Hematopoietic multipotent progenitor cell (in vitro differentiated cells): Measurements from ENCODE around the gene PPP6R3. TPM values are rescaled to one million over a fixed set of nuclear protein-coding genes. Genes with fewer than 3 reads are reported as not detected.
A peak's percentile ranks its signal among the peaks of the same experiment; 100 is the strongest.
"Not testable (repeated sequence)": the region's sequence is repeated elsewhere in the genome, so short reads cannot be mapped to it uniquely, and the experiment has no call there.

Experiments
- DNase-seq, 3 donors: peaks; one replicate each; pipeline ENCODE4 v3.0.0-alpha.2; 2011 to 2015; ENCODE audit warnings: low read depth in 2 of 3, low spot score in 2 of 3
- total RNA-seq: library from RNA; depleted of rRNA; stranded (reverse); fragments of >200 nt; gene quantifications from one replicate; pipeline ENCODE4 v1.2.3, GENCODE V29; 2012

The PPP6R3 gene
- total RNA-seq, 1 donor: 113 TPM

DNA sequence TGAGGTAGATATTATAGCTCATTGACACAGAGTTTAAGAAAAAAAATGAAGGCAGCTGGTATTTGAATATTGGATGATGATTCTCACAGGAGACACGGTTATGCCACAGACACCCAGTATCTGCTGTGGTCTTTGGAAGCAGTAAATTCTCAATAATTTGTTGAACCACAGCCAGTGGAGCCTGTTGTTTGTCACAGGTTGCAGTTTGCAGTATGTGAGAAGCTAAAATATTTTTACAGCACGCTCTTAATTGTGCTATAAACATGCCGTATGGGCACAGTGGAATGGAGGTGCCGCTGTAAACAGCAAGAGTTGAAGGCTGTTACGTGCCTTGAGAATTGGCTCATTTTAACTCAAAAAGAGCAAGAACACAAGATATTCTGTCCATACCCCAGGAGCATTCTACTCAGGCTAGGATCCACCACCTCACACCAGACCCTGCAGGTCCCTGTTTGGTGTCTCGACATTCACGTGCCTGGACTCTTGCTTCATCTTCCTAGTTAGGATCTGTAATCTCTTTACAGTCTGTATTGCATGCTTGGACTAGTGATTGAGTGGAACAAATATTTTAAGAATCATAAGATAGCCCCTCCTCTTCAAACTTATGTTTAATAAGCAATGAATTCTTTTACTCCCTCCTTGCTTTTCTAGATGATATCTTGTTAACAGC is 129.1 kb downstream of the PPP6R3 start:
- DNase-seq: no peak

DNA sequence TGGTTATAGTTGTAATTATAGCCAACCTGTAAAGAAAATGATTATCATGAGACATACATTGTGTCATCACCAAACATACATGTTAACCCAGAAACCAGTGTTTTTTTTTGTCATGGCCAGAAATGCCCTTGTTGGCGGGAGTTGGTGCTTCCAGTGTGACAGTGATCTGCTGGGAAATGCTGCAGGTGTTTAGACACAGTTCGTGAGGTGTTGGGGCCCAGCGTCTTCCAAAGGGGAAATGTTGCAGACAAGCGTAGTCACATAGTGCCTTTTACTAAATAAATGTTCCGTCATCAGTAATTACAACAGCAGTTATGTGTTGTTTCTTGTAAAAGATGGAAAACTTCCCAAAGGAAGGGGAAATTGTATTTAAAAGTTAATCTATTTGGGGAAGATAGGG is 131.2 kb downstream of the PPP6R3 start:
- no peak for DNase-seq

DNA sequence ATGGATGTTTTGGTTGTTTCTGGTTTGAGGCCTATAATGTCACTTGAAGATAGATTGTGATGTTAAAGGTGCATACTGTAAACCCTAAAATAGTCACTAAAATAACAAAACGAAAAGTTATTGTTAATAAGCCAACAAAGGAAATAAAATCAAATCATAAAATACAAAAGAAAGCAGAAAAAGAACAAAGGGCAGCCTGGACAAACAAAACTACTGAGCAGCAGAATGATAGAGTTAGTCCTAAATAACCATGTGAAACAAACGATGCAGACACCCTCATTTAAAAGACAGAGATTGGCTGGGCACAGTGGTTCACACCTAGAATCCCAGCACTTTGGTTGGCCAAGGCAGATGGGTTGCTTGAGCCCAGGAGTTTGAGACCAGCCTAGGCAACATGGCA is 132.9 kb downstream of the PPP6R3 start:
- DNase-seq: no peak

DNA sequence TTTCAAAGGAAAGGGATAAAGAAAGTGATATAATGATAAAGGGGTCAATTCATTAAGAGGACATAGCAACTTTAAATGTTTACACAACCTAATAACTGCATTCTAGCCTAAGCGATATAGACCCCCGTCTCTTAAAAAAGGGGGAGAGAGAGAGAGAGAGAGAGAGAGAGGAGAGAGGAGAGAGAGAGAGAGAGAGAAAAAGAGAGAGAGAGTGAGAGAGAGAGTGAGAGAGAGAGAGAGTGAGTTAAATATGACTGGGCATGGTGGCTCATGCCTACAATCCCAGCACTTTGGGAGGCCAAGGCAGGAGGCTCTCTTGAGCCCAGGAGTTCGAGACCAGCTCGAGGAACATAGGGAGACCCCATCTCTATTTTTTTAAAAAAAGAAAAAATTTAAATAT is 133.6 kb downstream of the PPP6R3 start:
- DNase-seq: no peak

DNA sequence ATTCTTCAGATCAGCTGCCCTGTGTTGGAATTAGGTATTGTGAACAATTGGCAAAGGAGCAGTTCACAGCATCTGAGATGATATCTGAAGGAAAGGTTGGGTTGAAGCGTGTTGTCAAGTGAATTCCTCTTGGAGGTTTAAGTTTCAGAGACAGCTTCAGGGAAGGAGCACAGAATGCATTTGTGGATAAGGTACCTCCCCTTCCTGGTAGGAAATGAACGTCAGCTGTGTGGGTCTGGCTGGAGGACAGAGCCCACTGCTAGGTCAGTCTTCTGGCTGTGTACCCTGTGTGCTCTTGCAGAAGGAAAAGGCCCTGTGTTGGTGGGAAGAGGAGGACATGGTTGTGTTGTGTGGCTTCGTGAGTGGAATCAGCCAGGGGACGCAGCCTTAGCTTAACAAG is 135.7 kb downstream of the PPP6R3 start:
- DNase-seq: no peak

DNA sequence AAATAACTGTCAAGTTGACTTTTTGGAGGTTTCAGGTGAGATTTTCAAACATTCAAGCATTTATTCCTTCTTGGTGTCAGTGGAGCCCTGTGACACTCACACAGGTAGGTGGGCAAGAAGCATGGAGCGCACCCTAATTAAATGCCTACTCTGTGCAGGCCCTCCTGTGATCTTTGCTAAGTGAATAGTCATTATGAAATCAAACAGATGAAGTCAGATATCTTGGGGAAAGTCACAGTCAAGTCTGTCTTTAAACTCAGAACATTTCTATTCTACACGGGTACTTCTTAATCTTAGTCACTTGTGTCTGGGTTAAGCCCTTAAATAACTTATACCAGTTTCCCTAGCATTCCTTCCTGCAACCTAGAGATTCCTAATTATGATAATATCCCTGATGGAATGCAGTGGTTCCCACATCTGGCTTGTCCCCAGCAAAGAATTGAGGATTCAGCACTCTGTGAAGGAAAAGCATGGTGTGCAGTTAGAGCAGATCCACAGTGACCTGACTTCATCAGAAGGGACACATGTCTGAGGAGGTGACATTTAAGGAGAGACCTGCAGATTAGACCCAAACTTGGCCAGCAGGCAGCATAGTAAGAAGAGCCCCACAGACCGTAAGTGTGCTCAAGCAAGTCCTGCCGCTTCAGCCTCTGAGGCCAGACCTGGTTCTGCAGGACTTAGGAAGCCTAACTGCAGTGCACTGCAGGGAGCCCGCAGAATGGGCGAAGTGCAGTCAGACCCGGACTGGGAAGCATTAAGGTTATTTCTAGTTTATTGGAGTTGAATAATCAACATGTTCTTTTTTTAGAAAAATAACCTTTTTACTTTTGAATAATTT is 138.5 kb downstream of the PPP6R3 start:
- DNase-seq: no peak

DNA sequence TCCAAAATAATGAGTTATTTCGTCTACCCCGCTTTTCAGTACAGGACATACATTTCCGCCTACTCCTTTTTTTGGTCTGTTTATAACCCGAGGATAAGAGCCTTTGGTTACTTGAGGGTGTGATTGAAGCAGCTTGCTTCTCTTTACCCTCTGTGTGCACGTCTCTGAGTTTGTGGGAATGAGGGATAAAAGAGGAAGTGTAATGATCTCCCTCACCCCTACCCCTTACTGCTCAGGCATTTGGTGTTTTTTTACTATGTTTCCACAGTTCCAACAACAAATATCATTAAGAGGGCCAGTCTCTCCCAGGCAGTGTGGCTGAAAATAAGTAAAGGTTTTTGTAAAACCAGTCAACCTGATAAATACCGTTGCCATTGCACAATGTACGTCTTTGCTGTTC is 140.6 kb downstream of the PPP6R3 start:
- no peak for DNase-seq

DNA sequence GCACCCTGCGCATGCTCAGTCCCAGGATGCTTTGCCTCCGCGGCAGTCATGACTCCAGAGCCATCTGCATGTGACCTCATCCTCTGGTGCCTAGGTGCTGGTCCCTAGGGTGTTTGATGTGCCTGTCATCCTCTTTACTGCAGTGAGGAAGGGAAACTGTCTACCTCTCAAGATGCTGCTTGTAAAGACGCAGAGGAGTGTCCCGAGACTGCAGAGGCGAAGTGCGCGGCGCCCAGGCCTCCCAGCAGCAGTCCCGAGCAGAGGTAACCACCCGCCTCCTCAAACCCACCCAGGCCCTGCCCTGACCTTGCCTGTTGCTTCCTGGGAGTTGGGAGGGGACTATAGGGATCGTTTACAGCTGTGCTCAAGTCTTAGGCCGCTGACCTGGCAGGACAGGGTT is 149.2 kb downstream of the PPP6R3 start:
- no peak for DNase-seq

DNA sequence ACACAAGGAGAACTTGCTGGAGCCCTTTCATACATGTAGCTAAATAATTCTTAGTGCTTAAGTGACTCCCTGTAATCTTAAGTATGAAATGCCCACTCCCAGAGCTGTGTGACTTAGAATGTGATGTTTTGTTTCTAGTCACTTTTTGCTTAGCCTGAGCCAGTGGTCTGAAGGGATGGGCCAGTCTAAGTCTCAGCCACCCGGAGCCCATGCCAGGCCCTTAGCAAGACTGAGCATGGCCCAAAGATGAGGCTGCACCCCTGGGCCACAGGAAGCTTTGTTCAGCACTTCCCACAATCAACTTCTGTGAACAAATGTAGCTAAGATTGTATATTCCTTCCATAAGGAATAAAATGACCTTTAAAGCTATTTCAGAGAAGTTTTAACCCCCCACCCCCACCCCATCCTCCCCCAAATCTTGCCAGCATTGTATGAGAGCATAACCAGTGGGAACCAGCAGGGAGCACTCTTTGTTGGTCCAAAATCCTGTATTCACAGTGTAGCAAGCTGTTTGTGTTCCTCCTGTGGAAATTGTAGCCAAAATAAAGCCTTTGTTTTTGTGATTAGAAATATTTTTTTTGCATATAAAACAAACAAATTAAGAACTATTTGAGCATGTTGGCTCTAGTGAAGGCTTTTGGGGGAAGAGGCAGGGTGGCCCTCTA is 150.0 kb downstream of the PPP6R3 start:
- DNase-seq: peak in 2 of 3 donors; percentile 9 to 42

DNA sequence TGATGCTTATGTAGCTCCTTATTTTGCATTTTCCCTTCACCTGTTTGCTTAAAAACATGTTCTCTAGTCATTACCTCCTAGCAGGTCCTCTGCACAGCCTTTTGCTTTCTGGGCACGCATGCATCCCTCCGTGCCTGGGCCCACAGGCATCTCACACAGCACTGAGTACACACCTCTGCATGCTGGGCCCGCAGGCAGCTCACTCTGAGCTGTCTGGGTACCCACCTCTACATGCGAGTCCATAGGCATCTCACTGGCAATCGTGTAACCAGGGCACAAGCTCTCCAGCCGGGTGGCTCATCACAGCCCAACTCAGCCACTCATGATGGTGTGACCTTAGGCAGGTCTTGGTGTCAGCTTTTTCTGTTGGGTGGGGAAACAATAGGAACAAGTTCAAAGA is 155.1 kb downstream of the PPP6R3 start:
- DNase-seq: no peak

DNA sequence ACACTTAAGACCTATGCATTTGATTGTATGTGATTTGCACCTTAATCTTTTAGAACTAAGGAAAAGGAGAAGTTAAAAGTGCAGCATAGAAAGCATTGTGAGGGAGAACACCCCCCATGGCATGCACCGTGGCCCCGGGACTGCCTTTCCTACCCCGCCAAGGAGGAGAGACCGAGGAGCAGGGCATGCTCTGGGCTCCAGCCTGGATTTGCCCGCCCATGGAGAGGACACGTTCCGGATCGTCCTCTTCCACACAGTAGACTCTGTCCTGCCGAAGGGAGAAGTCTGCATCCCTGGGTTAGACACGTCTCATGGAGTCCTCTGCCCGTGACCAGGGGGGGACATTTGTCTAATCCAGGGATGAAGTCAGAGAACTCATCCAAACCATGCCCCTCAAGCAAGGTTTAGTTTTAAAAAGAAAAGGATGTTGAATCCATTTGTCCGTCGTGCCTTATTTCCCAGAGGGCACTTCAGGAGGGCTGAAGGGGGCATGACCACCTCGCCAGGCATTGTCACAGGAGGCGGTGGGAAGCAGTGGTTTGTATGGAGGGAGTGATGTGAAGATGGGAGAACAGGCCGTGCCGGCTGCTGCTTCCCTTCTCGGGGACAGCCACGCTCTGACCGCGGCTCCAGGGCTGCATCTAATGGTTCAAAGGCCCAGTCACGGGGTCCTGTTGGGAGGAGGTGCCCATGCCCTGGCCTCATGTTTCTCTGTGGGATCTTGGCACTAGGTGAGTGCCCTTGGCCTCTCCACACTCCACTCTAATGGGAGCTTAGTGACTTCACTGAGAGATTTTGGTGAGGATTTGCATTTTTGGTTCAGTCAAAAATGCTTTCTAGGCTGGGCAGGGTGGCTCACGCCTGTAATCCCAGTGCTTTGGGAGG is 157.6 kb downstream of the PPP6R3 start:
- no peak for DNase-seq

DNA sequence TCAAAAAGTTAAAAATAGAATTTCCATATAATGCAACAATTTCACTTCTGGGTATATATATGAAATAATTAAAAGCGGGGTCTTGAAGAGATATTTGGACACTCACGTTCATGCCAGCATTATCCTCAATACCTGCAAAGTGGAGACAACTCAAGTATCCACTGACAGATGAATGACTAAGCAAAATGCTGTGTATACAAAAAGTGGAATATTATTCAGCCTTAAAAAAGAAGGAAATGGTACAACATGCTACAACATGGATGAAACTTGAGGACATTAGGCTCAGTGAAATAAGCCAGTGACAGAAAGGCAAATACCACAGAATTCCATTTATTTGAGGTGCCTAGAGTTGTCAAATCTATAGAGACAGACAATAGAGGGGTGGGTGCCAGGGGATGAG is 161.3 kb downstream of the PPP6R3 start:
- DNase-seq: no peak

DNA sequence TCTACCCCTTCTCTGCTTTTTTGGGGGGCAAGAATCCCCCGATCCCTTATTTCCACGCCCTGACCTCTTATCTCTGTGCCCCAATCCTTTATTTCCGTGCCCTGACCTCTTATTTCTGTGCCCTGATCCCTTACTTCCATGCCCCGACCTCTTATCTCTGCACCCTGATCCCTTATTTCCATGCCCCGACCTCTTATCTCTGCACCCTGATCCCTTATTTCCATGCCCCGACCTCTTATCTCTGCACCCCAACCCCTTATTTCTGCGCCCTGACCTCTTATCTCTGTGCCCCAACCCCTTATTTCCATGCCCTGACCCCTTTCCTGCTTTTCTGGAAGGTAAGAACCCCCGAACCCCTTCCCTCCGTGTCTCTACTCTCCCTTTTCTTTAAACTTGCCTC is 163.2 kb downstream of the PPP6R3 start:
- not testable (repeated sequence) for DNase-seq

DNA sequence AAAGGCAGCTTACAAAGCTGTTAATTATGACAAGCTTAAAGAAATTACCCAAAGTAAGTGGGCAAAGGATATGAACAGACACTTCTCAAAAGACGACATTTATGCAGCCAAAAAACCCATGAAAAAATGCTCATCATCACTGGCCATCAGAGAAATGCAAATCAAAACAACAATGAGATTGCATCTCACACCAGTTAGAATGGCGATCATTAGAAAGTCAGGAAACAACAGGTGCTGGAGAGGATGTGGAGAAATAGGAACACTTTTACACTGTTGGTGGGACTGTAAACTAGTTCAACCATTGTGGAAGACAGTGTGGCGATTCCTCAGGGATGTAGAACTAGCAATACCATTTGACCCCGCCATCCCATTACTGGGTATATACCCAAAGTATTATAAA is 164.5 kb downstream of the PPP6R3 start:
- DNase-seq: not testable (repeated sequence)

DNA sequence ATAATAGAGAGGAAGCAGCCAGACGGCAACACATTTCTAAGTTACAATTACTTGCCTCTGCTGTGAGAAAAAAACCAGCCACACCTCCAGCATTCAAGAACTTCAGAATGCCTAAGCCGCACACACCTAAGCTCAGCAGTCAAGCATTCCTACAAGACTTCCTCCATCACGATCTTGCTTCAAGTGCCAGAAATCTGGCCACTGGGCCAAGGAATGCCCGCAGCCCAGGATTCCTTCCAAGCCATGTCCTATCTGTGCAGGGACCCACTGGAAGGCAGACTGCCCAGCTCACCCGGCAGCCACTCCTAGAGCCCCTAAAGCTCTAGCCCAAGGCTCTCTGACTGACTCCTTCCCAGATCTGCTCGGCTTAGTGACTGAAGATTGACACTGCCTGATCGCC is 165.7 kb downstream of the PPP6R3 start:
- DNase-seq: not testable (repeated sequence)

DNA sequence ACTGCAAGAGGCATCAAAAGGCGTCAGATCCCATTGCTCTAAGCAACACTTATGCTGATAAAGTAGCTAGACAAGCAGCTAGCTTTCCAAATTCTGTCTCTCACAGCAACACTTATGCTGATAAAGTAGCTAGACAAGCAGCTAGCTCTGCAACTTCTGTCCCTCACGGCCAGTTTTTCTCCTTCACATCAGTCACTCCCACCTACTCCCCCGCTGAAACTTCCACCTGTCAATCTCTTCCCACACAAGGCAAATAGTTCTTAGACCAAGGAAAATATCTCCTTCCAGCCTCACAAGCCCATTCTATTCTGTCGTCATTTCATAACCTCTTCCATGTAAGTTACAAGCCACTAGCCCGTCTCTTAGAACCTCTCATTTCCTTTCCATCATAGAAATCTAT is 168.3 kb downstream of the PPP6R3 start:
- DNase-seq: not testable (repeated sequence)

DNA sequence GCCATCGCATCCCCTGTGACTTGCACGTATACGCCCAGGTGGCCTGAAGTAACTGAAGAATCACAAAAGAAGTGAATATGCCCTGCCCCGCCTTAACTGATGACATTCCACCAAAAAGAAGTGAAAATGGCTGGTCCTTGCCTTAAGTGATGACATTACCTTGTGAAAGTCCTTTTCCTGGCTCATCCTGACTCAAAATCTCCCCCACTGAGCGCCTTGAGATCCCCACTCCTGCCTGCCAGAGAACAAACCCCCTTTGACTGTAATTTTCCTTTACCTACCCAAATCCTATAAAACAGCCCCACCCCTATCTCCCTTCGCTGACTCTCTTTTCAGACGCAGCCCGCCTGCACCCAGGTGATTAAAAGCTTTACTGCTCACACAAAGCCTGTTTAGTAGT is 171.8 kb downstream of the PPP6R3 start:
- DNase-seq: not testable (repeated sequence)

DNA sequence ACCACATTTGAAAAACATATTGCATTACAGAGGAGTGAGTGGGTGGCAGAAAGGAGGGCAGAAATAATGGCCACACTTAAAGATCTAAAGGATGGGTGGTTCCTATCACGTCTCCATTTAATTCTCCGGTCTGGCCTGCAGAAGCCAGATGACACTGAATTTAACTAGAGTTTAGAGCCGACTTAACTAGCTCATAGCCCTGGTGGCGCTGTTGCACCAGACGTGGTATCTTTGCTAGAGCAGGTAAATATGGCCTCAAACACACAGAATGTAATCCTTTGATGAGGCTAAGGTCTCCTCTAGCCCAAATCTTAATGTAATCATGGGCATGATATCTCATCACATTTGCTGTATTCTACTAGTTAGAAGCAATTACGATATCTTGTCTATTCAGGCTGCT is 172.2 kb downstream of the PPP6R3 start:
- DNase-seq: peak in 2 of 3 donors; percentile 52 to 78

DNA sequence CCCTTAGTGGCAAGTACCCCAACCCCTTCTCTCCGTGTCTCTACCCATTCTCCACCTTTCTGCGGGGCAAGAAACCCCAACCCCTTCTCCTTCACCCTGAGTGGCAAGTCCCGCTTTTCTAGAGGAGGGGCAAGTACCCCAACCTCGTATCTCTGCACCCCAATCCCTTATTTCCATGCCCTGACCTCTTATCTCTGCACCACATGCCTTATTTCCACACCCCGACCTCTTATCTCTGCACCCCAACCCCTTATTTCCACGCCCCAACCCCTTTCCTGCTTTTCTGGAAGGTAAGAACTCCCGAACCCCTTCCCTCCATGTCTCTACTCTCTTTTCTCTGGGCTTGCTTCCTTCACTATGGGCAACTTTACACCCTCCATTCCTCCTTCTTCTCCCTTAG is 174.1 kb downstream of the PPP6R3 start:
- DNase-seq: not testable (repeated sequence)

DNA sequence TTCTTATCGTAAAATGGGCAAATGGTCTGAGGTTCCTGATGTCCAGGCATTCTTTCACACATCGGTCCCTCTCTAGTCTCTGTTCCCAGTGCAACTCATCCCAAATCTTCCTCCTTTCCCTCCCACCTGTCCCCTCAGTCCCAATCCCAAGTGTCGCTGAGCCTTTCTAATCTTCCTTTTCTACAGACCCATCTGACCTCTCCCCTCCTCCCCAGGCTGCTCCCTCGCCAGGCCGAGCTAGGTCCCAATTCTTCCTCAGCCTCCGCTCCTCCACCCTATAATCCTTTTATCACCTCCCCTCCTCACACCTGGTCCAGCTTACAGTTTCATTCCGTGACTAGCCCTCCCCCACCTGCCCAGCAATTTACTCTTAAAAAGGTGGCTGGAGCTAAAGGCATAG is 174.6 kb downstream of the PPP6R3 start:
- not testable (repeated sequence) for DNase-seq

DNA sequence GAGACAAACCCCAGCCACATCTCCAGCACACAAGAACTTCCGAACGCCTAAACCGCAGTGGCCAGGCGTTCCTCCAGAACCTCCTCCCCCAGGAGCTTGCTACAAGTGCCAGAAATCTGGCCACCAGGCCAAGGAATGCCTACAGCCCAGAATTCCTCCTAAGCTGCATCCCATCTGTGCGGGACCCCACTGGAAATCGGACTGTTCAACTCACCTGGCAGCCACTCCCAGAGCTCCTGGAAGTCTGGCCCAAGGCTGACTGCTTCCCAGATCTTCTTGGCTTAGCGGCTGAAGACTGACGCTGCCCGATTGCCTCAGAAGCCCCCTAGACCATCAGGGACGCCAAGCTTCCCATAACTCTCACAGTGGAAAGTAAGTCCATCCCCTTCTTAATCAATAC is 175.3 kb downstream of the PPP6R3 start:
- DNase-seq: not testable (repeated sequence)
